NCI-H2107 (cell line): ENCODE data around the gene INO80C.

Source experiments
- DNase-seq: peaks from one replicate; lab custom pipeline; 2025; lab: John Stamatoyannopoulos, UW

INO80C gene

GRCh38 chr18:35424356-35424755 lies 73.4 kb downstream of the INO80C start:
- DNase-seq = no peak

- no peak for DNase-seq
These were observed 75.5 kb downstream of the INO80C start for GRCh38 chr18:35422237-35422636.

- DNase-seq = no peak
These were observed 79.2 kb downstream of the INO80C start for GRCh38 chr18:35418610-35419009.
